Measurements from ENCODE around the gene RAB11FIP4.
"Not testable (repeated sequence)": the region's sequence is repeated elsewhere in the genome, so short reads cannot be mapped to it uniquely, and the experiment has no call there.

The RAB11FIP4 gene

DNA sequence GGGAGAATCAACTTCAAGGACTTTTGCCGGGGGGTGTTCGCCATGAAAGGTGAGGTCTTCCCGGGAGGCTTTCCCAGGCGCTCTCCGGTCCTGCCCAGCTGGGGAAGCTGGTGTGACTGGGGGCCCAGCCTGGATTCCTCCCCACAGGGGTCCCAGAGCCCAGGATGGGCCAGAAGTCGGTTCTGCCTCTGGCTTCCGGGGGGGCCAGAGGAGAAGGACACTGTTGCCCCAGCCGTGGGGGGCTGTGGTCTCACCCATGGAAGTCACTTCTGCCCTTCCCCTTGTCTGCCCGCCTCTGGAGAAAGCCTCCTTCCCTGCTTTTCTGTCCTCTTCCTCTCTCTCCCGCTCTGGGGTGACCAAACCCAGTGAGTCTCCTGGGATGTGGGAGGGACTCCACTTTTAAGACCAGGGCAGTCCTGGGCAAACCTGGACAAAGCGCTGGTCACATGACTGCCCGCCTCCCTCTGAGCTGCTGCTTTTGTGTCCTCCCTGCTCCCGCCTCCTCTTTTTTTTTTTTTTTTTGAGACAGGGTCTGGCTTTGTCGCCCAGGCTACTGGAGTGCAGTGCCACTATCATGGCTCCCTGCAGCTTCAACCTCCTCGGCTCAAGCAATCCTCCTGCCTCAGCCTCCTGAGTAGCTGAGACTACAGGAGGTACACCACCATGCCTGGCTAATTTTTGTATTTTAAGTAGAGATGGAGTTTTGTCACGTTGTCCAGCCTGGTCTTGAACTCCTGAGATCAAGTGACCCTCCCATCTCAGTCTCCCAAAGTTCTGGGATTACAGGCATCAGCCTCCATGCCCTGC is 40.6 kb downstream of the RAB11FIP4 start:
- DNase-seq (ENCODE audit: low read depth in 2 of 2) = no peak

- peak in 1 of 2 donors; percentile 19 for DNase-seq (ENCODE audit: low read depth in 2 of 2)
Measured at GRCh38 chr17:31433091-31433790, 41.8 kb downstream of the RAB11FIP4 start.

GRCh38 chr17:31433811-31434726 is 42.6 kb downstream of the RAB11FIP4 start:
- no peak for DNase-seq (ENCODE audit: low read depth in 2 of 2)

- no peak for DNase-seq (ENCODE audit: low read depth in 2 of 2)
Measured at GRCh38 chr17:31434727-31435050, 43.2 kb downstream of the RAB11FIP4 start.

- no peak for DNase-seq (ENCODE audit: low read depth in 2 of 2)
Measured at GRCh38 chr17:31435581-31435980, 44.1 kb downstream of the RAB11FIP4 start.

DNA sequence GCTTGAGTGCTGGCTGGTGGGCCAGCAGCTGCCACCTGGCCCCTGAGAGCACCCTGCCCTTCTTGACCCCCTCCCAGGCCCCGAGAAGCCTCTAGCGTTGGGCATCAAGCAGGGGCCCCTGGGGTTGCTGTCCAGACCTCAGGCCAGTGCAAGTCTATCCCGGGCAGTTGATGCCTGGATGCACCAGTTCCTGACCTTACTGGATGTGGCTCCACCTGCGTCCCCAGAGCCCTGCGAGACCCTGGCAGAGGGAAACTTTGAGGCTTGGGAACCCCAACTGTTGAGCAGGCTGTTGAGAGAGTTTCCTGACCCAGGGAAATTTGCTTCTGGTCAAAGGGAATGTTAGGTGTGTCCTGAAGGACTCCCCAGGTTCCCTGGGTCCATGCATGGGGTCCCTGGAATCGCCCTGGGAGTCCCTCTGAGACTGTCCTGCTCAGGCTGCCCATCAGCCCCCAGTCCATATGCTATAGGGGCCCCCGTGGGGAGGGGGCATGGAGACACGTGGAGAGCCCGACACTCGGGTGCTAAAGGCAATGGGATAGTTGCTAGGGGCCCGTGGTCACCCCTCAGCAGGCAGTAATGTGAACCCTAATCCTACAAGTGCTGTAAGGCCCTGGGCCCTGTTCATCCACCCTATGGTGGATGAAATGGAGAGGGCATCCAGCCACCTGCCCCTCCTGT is 46.4 kb downstream of the RAB11FIP4 start:
- no peak for DNase-seq (ENCODE audit: low read depth in 2 of 2)

DNA sequence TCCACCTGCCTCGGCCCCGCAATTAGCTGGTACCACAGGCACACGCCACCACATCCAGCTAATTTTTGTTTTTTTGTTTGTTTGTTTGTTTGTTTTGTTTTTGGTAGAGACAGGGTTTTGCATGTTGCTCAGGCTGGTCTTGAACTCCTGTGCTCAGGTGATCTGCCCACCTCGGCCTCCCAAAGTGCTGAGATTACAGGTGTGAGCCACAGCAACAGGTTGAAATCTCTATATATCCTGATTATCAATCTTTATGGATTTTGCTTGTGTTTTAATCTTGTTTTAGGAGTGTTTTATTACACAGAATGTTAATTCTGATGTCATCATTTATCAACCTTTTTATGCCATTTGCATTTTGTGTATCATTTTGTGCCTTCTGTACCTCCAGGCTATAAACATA is 48.2 kb downstream of the RAB11FIP4 start:
- no peak for DNase-seq (ENCODE audit: low read depth in 2 of 2)

- DNase-seq (ENCODE audit: low read depth in 2 of 2) = no peak
Measured at GRCh38 chr17:31442276-31442675, 50.8 kb downstream of the RAB11FIP4 start.

GRCh38 chr17:31442856-31443255 is 51.4 kb downstream of the RAB11FIP4 start:
- DNase-seq (ENCODE audit: low read depth in 2 of 2) = not testable (repeated sequence)

DNA sequence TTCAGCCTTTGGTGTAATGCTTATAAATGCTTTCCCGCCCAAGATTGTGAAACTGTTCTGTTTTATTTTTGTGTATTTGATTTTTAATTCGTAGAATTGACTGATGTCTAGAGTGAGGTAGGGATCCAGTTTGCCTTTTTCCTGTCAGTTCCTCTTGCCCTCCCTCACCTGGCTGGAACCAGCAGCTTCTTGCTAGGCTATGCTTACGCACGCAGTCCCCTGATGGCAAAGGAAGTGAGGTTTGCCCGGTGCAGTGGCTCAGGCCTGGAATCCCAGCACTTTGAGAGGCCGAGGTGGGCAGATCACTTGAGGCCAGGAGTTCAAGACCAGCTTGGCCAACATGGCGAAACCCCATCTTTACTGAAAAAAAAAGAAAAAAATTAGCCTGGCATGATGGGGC is 51.9 kb downstream of the RAB11FIP4 start:
- no peak for DNase-seq (ENCODE audit: low read depth in 2 of 2)

GRCh38 chr17:31444026-31444425 is 52.6 kb downstream of the RAB11FIP4 start:
- DNase-seq (ENCODE audit: low read depth in 2 of 2) = no peak

DNA sequence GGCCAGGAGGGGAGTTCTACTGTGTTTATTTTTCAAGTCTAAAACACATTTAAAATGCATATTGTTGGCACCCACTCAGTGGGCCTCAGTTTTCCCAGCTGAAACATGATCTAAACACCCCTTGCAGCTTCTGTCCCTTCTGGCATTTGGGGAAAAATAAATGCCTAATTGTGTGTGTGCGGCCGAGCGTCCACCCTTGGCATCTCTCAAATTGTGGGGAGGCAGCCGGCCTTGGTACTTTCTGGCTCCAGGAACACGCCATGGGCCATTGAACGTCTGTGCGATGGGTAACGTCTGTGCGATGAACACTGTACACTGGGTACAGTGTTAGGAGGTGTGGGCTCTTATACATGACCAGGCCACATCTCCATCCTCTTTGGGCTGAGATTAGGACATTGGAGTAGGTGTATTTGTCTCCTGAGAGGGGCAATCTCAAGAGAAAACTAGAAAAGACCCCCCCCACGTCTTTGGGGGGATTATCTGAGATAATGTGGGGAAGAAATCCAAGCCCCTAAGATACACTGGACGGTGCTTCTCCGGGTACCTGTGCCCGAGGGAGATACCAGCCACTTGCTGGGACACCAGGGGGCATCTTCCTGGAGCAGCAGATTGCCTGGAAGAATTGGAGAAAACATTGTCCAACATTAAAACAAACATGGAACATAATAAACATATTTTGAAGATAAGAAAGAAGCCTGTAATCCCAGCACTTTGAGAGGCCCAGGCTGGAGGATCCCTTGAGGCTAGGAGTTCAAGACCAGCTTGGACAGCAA is 54.9 kb downstream of the RAB11FIP4 start:
- DNase-seq (ENCODE audit: low read depth in 2 of 2) = no peak

DNA sequence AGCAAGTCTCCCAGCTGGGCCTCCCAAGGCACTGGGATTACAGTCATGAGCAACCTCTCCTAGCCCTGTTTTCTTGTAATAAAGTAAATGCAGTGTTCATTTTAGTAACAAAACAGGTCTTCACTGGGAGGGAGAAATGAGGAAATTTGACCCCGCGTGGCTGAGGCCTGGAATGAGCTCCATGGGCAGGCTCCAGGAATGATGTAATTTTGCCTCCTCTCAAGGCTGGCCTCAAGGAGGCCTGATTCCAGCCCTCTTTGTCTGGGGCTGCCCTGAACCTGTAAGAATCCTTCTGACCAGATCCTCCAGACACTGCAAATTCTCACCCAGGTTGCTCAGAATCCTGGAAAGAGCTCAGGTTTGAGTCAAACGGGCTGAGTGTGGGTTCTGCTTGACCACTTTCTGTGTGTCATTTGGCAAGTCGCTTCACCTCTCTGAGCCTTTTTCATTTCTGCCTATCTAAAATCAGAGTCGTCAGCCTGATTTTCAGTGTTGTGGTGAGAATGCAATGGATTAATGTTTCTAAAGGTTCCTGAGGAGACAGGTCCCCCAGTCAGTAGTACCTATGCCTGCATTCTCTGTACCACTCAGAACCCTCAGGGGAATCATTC is 57.1 kb downstream of the RAB11FIP4 start:
- DNase-seq (ENCODE audit: low read depth in 2 of 2) = no peak

GRCh38 chr17:31449111-31449510 is 57.6 kb downstream of the RAB11FIP4 start:
- no peak for DNase-seq (ENCODE audit: low read depth in 2 of 2)

- no peak for DNase-seq (ENCODE audit: low read depth in 2 of 2)
Measured at GRCh38 chr17:31449746-31450145, 58.3 kb downstream of the RAB11FIP4 start.

DNA sequence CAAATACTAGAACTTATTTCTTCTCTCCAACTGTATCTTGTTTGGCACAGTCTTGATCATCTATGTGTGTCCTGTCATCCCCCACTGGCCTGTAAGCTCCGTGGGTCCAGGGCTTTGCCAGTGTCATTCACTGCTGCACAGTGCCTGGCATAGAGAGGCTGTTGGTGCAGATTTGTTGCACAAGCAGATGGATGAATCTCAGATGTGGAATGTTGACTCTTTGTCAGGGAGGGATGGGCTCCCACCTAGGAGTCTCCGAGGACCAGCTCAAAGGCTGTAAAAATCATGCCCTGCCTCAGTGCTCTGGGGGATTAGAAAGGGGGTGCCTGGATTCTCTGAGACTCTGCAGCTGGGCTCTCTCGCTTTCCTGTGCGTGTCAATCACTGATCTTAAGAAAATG is 60.6 kb downstream of the RAB11FIP4 start:
- no peak for DNase-seq (ENCODE audit: low read depth in 2 of 2)

GRCh38 chr17:31452561-31453110 is 61.2 kb downstream of the RAB11FIP4 start:
- DNase-seq (ENCODE audit: low read depth in 2 of 2) = no peak

GRCh38 chr17:31453896-31454295 is 62.4 kb downstream of the RAB11FIP4 start:
- DNase-seq (ENCODE audit: low read depth in 2 of 2) = no peak

GRCh38 chr17:31456814-31457213 is 65.3 kb downstream of the RAB11FIP4 start:
- no peak for DNase-seq (ENCODE audit: low read depth in 2 of 2)
